Breast epithelium (tissue), 3 donors: Measurements from ENCODE around the gene BRD7.

Experiments used
- CTCF ChIP-seq, 3 donors: fragments of 450-650 bp; IDR thresholded peaks; one replicate each; pipeline ENCODE4 v1.5.1; 2016 to 2017; ENCODE audit warnings: antibody characterized with exemption in 3 of 3, mild to moderate bottlenecking in 3 of 3, moderate library complexity in 3 of 3
- POLR2A ChIP-seq: fragments of 450-650 bp; IDR thresholded peaks from one replicate; pipeline ENCODE4 v1.6.1; 2016; ENCODE audit warnings: antibody characterized with exemption, mild to moderate bottlenecking, moderate library complexity
- POLR2AphosphoS5 ChIP-seq, 3 donors: sonication (generic); formaldehyde crosslinking; IDR thresholded peaks; one replicate each; pipeline ENCODE4 v1.6.1; 2017; ENCODE audit warnings: antibody characterized with exemption in 3 of 3

- TF ChIP-seq POLR2A (no peak), CTCF (IDR thresholded peaks at IDR 0.05) (no peak), POLR2AphosphoS5 (IDR thresholded peaks at IDR 0.05) (no peak)
Measured at GRCh38 chr16:50293041-50293783, 75.6 kb downstream of the BRD7 start.
